ENCODE results near the gene BRIP1.
"Not testable (repeated sequence)": the region's sequence is repeated elsewhere in the genome, so short reads cannot be mapped to it uniquely, and the experiment has no call there.

GRCh38 chr17:61666406-61667088, 196.8 kb downstream of the BRIP1 start:
- TF ChIP-seq SMARCA5 (IDR thresholded peaks at IDR 0.05); CTCF (IDR thresholded peaks at IDR 0.05 in 2 of 3, conservative IDR thresholded peaks at IDR 0.05 in 1 of 3; ENCODE audit: control insufficient read depth in 2 of 3, extremely low read depth in 1 of 3, insufficient read depth in 1 of 3, low read depth in 3 of 3, low read length in 3 of 3); ATF2 (IDR thresholded peaks at IDR 0.05; ENCODE audit: low read length); RAD21 (IDR thresholded peaks at IDR 0.05; ENCODE audit: insufficient read depth, low read depth, low read length): not testable (repeated sequence)
